ENCODE results near the gene KCNJ5.

Gene KCNJ5

DNA sequence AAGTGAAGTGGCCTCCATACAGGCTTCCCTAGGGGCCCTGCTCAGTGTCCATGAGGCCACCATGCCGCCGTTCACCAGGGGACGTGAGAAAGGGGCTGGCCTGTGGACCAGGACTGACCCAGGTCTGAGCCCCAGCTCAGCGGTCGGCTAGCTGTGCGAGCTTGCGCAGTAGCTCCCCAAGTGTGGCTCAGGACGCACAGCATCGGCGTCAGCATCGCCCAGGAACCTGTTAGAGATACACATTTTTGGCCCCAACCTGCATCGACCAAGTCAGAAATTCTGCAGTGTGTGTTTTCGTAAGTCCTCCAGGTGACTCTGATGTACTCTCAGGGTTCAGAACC is 51.1 kb downstream of the KCNJ5 start:
- Histone ChIP-seq H3K4me3 (no peak overlapping the region), H3K27ac (no peak overlapping the region)
- DNase-seq (ENCODE audit: low spot score), result no peak
- TF ChIP-seq, protein P1, sequence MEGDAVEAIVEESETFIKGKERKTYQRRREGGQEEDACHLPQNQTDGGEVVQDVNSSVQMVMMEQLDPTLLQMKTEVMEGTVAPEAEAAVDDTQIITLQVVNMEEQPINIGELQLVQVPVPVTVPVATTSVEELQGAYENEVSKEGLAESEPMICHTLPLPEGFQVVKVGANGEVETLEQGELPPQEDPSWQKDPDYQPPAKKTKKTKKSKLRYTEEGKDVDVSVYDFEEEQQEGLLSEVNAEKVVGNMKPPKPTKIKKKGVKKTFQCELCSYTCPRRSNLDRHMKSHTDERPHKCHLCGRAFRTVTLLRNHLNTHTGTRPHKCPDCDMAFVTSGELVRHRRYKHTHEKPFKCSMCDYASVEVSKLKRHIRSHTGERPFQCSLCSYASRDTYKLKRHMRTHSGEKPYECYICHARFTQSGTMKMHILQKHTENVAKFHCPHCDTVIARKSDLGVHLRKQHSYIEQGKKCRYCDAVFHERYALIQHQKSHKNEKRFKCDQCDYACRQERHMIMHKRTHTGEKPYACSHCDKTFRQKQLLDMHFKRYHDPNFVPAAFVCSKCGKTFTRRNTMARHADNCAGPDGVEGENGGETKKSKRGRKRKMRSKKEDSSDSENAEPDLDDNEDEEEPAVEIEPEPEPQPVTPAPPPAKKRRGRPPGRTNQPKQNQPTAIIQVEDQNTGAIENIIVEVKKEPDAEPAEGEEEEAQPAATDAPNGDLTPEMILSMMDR (IDR thresholded peaks at IDR 0.05), result no peak

DNA sequence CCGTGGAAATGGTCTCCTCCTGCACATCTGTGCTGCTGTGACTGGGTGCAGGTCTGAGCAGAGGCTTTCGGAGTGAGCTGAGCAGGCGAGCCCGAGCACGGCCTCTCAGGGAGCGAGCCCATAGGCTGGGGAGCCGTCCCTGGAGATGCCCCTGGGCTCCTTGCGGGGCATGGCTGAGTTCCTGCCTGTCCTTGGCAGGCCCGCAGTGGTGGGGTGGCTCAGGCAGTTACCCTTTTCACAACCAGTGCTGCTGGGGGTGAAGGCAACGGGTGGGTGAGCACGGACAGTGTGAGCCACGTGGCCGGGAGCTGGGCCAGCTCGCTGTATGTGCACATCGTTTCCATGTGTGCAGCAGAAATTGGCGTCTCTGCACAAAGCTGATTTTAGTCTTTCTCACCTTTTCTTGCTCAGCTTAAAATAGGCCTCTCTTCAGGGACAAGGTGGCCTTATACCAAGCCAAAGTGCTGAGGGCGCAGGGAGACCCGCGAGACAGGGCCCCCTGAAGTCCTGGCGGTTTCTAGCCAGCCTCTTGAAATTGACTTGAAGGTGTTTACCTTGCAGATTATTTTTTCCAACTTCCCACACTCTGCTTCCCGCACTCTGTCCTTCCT is 51.8 kb downstream of the KCNJ5 start, which contains the start of gene TP53AIP1:
Gene TP53AIP1, minus strand, starts transcription at position 55 of the 611 bp plus-strand sequence. CDS start 5,053 bp downstream, outside the sequence.
- DNase-seq (ENCODE audit: low spot score), result no peak
- no peak within 1 kb of the TSS for H3K4me3 ChIP-seq

DNA sequence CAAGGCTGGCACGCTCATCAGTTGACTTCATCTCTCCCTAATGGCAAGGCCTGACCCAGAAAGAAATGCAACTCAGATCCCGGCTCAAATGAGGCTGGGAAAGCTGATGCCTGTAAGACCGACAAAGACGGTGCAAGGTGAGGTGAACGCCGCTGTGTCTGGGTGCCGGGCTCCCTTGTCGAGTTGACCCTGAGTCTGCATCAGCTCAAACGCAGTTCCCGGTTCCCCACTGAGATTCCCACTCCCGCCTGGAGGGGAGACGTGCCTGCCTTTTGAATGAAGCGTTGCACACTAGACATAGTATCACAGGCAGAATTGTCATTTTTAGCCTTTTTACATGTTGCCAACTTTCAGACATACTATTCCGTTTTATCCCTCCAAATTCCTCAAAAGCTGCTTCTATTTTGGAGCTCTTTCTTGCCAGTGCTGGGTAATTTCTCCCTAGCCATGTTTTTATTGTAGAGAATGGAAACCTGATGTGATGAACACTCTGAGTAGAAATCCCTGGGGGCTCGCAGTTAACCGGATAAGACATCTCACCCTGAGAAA is 52.3 kb downstream of the KCNJ5 start:
- Histone ChIP-seq H3K27ac (no peak overlapping the region), H3K4me3 (no peak overlapping the region)
- DNase-seq (ENCODE audit: low spot score), result no peak
- TF ChIP-seq, protein P1 (IDR thresholded peaks at IDR 0.05), result no peak

More for the DNA sequence above, 51.8 kb downstream of the KCNJ5 start, which contains the start of gene TP53AIP1:
- TF ChIP-seq, protein P1 (IDR thresholded peaks at IDR 0.05), result no peak
- H3K27ac ChIP-seq, result no peak within 1 kb of the TSS

DNA sequence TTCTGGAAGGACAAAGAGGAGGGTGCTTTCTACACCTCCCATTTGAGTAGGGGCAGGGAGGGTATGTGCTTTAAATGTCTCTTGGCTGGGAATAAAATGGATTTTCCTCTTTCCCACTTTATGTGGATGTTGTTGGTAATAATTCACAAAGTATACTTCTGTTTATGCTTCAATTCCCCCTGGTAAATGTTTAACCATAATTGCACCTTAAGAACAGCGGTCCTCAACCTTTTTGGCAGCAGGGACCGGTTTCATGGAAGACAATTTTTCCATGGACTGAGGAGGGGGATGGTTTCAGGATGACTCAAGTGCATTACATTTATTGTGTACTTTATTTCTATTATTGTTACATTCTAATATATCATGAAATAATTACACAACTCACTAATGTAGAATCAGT is 55.5 kb downstream of the KCNJ5 start:
- TF ChIP-seq, protein P1 (IDR thresholded peaks at IDR 0.05), result no peak
- Histone ChIP-seq H3K27ac (no peak overlapping the region), H3K4me3 (no peak overlapping the region)
- no peak for DNase-seq (ENCODE audit: low spot score)

DNA sequence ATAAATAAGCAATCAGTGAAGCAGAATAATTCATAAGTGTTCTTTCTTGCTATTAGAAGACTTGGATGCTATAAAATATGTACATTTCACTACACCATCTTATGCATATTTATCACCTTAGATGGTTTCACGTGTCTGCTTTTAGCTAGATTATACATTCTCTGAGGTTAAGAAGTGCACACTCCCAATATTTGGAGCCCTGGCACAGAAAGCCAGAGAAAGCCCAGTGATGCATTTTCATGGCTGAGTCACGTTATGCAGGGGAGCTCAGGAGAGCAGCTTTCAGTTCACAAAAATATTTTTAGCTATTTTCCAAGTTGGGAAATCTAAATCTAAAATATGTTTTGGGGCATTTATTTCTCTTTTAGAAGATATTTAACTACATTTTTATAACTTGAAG is 56.6 kb downstream of the KCNJ5 start:
- Histone ChIP-seq H3K27ac (no peak overlapping the region), H3K4me3 (no peak overlapping the region)
- TF ChIP-seq, protein P1 (IDR thresholded peaks at IDR 0.05), result no peak
- DNase-seq (ENCODE audit: low spot score), result no peak

DNA sequence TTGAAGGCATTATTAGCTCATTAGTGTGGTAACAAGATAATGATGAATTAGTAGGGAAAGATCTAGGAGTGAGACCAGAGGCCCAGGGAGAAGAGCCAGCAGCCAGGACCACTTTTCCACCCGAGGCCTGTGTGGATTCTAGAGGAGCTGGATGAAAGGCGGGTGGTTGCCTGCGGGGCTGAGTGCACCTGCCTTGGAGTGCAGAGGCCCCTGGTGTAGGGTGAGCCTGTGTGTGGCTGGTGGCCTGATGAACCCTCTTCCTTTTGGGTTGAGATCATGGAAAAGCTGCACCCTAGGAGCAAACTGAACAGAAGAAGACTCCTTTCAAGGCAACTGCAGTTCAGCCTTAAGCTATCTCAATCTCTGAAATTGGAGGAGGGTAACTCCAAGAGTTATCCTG is 57.4 kb downstream of the KCNJ5 start:
- no peak overlapping the region for H3K4me3 ChIP-seq

More for the DNA sequence above, 57.4 kb downstream of the KCNJ5 start:
- no peak for DNase-seq (ENCODE audit: low spot score)
- TF ChIP-seq, protein P1 (IDR thresholded peaks at IDR 0.05), result no peak
- no peak overlapping the region for H3K27ac ChIP-seq

Measured in coronary artery (tissue), 2 donors.